ENCODE data around the gene BTBD17.

Gene BTBD17

DNA sequence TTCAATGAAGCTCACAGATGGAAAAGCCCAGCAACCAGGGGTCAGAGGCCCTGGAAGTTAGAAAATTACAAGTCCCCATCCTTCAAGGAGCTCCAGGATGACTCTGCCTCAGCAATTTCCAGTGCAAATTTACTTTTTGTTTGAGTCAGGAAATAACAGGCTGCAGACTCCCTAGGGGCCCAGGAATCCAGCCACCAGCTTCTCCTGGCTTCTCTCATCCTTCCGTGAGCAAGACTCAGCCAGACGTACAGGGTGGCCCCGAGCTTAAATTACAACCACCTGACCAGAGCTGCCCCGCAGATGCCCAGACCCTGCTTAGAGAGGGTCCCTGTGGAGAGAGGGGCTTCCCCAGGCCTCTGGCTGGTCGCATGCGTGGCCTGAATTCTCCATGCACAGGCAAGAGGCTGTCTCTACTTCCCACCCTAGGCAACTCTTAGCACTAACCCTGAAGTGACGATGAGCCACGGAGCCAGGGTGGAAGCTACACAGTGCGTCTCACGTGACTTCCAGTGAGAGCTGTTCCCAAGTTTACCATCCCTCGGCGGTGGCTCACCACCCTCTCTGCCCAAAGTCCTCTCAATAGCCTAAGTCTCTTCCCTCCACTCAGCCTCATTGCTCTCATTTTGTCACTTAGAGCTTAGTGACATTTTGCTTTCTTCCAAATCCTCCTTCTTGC, 32.7 kb upstream of the BTBD17 start:
- no peak for DNase-seq
- Mint-ChIP-seq H3K27me3 (peaks cover 10 to 14% of the 10 kb centered on the region in 2 donors), H3K4me1 (ENCODE audit: low read depth in 2 of 2) (peaks cover 0 to 2% of the 10 kb centered on the region in 2 donors), H3K4me3 (no peak overlapping the region), H3K27ac (no peak overlapping the region), H3K9me3 (no peaks in the 10 kb centered on the region), H3K36me3 (ENCODE audit: insufficient read depth) (no peaks in the 10 kb centered on the region)
- no peak for ATAC-seq (replicated peaks)

DNA sequence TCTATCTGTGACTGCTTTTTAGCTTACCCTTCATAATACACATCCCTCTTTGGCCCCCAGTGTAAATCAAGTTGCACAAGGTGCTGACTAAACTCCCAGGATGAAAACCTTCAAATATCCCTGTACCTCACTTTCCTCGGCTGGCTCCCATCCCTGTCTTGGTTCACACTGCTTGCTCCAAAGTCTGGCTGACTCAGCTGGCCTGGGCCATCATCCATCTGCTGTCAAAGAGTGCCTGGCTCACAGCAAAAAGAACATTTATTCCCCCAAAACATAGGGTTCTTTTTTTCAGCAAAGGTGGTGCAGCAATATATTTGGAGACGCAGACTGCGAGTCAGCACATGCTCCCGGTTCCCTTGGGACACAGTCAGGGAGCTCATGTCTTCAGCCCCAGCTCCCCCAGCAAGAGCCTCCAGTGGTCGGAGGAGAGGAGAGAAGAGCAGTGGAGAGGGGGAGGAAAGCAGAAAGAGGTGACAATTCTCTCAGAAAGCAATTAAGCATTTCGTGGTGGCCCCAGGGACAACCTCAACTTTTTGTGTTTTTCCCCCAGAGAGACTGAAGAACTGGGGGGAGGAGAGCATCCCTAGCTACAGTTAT, 31.8 kb upstream of the BTBD17 start:
- H3K27me3 Mint-ChIP-seq, result peaks cover 10 to 14% of the 10 kb centered on the region in 2 donors
- H3K9me3 Mint-ChIP-seq, result no peaks in the 10 kb centered on the region
- DNase-seq, result no peak
- H3K4me3 Mint-ChIP-seq, result no peak overlapping the region
- no peak overlapping the region for H3K27ac Mint-ChIP-seq
- H3K4me1 Mint-ChIP-seq (ENCODE audit: low read depth in 2 of 2), result peaks cover 0 to 2% of the 10 kb centered on the region in 2 donors
- H3K36me3 Mint-ChIP-seq (ENCODE audit: insufficient read depth), result no peaks in the 10 kb centered on the region
- no peak for ATAC-seq (replicated peaks)

DNA sequence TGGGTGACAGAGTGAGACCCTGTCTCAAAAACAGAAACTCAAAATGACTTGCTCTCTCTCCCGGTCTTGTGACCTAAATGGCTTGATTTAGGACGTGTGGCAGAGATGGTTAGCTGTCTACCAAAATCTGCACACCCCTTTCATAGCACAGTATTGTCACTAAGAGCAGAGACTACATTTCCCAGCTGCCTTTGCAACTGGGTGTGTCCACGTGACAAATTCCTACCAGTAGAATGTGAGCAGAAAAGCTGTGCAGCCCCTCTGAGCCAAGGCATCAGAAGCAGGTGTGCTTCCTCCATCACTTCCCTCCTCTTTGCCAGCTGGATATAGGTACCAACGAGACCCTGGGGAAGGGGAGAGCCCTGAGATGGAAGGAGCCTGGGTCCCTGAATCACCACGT, 31.2 kb upstream of the BTBD17 start:
- ATAC-seq (replicated peaks), result no peak
- H3K27ac Mint-ChIP-seq, result no peak overlapping the region
- H3K4me1 Mint-ChIP-seq (ENCODE audit: low read depth in 2 of 2), result peaks cover 0 to 2% of the 10 kb centered on the region in 2 donors
- no peaks in the 10 kb centered on the region for H3K36me3 Mint-ChIP-seq (ENCODE audit: insufficient read depth)
- H3K9me3 Mint-ChIP-seq, result no peaks in the 10 kb centered on the region
- DNase-seq, result no peak
- H3K4me3 Mint-ChIP-seq, result no peak overlapping the region
- H3K27me3 Mint-ChIP-seq, result peaks cover 10 to 14% of the 10 kb centered on the region in 2 donors

DNA sequence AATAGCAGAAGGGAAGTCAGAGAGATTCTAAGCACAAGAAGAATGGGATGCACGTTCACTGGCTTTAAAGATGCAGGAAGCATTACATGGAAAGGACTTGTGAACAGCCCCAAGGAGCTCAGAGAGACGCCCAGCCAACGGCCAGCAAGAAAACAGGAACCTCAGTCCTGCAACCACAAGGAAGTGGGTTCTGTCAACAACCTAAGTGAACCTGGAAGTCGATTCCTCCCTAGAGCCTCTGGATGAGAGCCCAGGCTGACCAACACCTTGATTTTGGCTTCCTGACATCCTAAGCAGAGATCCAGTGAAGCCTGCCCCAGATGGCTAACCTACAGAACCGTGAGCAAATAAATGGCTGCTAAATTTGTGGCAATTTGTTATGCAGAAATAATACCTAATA, 30.1 kb upstream of the BTBD17 start:
- Mint-ChIP-seq H3K27ac (no peak overlapping the region), H3K4me1 (ENCODE audit: low read depth in 2 of 2) (peaks cover 0 to 2% of the 10 kb centered on the region in 2 donors), H3K27me3 (peaks cover 10 to 14% of the 10 kb centered on the region in 2 donors), H3K36me3 (ENCODE audit: insufficient read depth) (no peaks in the 10 kb centered on the region), H3K4me3 (no peak overlapping the region), H3K9me3 (no peaks in the 10 kb centered on the region)
- no peak for ATAC-seq (replicated peaks)
- DNase-seq, result no peak

DNA sequence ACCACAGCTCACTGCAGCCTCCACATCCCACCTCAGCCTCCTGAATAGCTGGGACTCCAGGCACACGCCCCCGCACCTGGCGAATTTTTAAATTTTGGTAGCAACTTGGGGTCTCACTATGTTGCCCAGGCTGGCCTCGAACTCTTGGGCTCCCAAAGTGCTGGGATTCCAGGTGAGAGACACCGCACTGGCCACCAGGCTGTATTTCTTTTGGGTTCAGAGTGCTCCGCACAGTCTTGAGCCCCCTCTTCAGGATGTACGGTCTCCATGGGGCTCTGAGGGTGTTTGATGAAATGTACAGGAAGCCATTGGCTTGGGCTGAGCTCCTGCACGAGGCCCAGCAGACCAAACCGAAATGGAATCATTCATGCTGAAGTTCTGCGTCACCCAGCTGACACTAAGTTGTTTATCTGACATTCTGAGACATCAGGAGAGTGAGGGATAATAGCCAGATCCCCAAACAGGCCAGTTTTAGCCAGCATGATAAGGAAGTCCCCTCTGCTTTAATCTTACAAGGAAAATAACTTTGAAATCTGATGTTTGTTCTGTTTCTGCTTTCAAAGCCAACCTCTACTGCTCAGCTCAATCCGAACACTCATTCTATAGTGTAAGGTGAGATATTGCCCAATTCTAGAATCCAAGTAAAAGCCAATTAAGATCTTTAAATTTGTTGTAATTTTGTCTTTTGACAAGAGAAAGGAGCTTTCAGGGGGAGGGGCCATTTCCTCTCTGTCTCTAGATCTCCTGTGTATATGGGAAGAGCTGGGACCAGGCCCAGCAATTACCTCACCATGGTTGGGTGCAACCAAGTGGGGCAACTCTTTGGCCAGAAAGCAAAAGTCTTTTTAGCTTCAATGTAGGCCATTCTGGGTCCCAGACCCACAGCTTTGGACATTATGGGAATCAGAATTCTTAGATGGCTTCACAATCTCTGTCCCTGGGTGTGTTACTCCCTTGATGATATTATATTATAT, 29.3 kb upstream of the BTBD17 start:
- DNase-seq (no peak), ATAC-seq (replicated peaks) (no peak)
- Mint-ChIP-seq H3K4me1 (ENCODE audit: low read depth in 2 of 2) (peaks cover 0 to 2% of the 10 kb centered on the region in 2 donors), H3K27ac (no peak overlapping the region), H3K4me3 (no peak overlapping the region), H3K36me3 (ENCODE audit: insufficient read depth) (no peaks in the 10 kb centered on the region), H3K9me3 (no peaks in the 10 kb centered on the region), H3K27me3 (peaks cover 10 to 14% of the 10 kb centered on the region in 2 donors)

DNA sequence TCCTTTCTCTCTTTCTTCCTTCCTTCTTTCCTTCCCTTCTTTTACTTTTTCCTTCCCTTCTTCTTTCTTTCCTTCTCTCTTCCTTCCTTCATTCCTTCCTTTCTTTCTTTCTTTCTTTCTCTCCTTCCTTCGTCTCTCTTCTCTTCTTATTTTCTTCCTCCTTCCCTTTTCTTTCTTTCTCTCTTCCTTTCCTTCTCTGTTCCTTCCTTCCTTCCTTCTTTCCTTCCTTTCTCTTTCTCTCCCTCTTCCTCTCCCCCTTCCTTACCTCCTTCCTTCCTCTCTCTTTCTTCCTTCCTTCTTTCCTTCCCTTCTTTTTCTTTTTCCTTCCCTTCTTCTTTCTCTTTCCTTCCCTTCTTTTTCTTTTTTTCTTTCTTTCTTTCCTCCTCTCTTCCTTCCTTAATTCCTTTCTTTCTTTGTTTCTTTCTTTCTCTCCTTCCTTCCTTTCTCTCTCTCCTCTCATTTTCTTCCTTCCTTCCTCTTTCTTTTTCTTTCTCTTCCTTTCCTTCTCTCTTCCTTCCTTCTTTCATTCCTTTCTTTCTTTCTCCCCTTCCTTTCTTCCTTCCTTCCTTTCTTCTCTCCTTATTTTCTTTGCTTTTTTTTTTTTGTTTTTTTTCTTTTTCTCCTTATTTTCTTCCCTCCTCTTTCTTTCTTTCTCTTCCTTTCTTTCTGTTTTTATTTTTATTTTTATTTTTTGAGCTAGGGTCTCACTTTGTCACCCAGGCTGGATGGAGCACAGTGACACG, 28.4 kb upstream of the BTBD17 start:
- H3K9me3 Mint-ChIP-seq, result no peaks in the 10 kb centered on the region
- H3K27ac Mint-ChIP-seq, result peak overlapping the region in 1 of 2 donors; percentile 88
- ATAC-seq (replicated peaks), result no peak
- peaks cover 2 to 8% of the 10 kb centered on the region in 2 donors for H3K27me3 Mint-ChIP-seq
- no peaks in the 10 kb centered on the region for H3K36me3 Mint-ChIP-seq (ENCODE audit: insufficient read depth)
- no peak overlapping the region for H3K4me3 Mint-ChIP-seq
- H3K4me1 Mint-ChIP-seq (ENCODE audit: low read depth in 2 of 2), result peaks cover 0 to 2% of the 10 kb centered on the region in 2 donors
- no peak for DNase-seq

DNA sequence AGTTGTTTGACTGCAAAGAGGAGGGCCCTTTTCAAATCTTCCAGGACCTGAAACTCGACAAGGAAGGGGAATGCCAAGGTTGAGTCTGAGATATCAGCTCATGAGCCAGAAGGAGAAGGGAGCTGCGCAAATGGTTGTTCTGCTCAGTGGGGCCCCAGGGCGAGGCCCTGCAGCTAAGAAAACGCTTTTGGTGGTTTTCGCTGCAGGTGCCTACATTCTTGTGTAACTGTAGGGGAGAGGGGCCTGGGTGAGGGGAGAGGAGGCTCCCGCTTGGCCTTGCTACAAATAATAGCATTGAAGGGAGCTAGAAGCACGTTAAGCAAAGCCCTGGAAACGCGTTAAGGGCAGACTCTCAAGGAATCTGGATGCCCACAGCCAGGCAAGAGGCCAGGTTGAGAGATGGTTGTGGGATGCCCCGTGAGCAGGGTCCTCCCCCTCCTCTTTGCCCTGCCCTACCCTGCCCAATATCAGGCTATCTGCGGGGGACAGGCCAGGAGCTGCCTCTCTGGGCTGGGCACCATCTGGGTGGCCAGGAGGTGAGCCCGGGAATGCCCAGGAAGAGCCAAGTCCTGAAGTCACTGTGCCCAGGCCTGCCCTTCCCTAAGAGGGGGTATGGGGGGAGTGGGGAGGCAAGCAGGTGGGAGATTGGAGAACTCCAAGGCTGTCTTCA, 27.6 kb upstream of the BTBD17 start:
- Mint-ChIP-seq H3K27ac (no peak overlapping the region), H3K27me3 (peaks cover 0 to 8% of the 10 kb centered on the region in 2 donors), H3K9me3 (no peaks in the 10 kb centered on the region), H3K4me1 (ENCODE audit: low read depth in 2 of 2) (peaks cover 0 to 2% of the 10 kb centered on the region in 2 donors), H3K4me3 (no peak overlapping the region), H3K36me3 (ENCODE audit: insufficient read depth) (no peaks in the 10 kb centered on the region)
- ATAC-seq (replicated peaks), result no peak
- DNase-seq, result no peak

DNA sequence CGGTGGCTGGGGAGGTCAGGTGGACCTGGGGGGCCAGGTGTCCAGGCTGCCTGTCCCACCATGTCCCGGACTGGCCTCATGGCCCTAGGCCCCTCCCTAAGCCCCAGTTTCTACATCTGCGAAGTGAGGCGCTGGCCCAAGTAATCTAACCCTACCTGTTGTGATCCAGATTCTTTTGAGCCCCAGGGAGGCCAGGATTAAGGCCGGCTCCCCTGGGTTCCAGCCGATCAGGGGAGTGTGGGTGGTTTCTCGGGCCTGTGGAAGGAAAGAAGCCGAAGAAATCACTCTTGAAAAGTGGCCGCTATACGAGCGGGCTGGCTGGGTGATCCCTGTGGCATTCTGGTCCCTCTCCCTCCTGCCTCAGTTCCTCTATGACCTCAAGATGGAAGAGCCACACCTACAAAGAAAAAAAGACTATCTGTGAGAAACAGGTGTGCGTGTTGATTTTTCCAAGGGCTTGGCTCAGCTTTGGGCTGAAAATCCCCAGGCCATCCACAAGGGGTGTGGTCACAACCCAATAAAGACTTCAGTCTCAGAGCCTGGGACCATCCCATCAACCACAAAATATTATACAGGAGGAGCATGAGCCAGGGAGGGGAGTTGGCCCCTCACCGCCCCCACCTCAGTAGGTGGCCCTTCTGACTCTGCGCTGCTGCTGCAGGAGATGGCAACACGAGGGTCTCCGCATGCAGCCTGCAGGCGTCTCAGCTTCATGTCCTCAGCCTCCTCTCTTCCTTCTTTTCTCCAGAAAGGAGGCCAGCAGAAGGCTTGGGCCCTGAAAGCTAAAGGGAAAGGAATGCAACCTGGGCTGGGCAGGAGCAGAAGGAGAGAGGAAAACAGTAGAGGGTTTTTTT, 25.9 kb upstream of the BTBD17 start:
- no peaks in the 10 kb centered on the region for H3K9me3 Mint-ChIP-seq
- ATAC-seq (replicated peaks) (no peak), DNase-seq (no peak)
- peaks cover 0 to 2% of the 10 kb centered on the region in 2 donors for H3K4me1 Mint-ChIP-seq (ENCODE audit: low read depth in 2 of 2)
- H3K4me3 Mint-ChIP-seq, result no peak overlapping the region
- peaks cover 0 to 8% of the 10 kb centered on the region in 2 donors for H3K27me3 Mint-ChIP-seq
- no peak overlapping the region for H3K27ac Mint-ChIP-seq
- no peaks in the 10 kb centered on the region for H3K36me3 Mint-ChIP-seq (ENCODE audit: insufficient read depth)

DNA sequence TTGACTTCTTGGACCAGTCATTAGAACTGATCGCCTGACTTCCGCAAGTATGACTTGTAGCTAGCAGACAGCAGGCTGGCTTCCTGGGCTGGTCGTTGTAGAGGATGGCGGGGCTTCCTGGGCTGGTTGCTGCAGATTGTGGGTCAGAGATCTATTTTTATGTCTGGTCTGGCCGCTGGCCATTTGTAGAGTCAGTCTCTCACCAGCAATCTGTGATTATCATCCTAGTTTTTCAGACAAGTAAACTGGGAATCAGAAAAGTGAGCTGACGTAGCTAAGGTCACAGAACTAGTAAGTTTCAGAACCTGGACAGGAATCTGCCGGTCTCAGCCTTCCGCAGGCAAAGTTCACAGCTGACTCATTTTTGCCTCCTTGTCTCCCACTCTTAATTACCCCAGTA, 24.7 kb upstream of the BTBD17 start:
- no peaks in the 10 kb centered on the region for H3K4me1 Mint-ChIP-seq (ENCODE audit: low read depth in 2 of 2)
- ATAC-seq (replicated peaks) (no peak), DNase-seq (no peak)
- no peak overlapping the region for H3K4me3 Mint-ChIP-seq
- H3K9me3 Mint-ChIP-seq, result no peaks in the 10 kb centered on the region
- peaks cover 0 to 8% of the 10 kb centered on the region in 2 donors for H3K27me3 Mint-ChIP-seq
- H3K36me3 Mint-ChIP-seq (ENCODE audit: insufficient read depth), result peaks cover 2% of the 10 kb centered on the region
- H3K27ac Mint-ChIP-seq, result no peak overlapping the region

DNA sequence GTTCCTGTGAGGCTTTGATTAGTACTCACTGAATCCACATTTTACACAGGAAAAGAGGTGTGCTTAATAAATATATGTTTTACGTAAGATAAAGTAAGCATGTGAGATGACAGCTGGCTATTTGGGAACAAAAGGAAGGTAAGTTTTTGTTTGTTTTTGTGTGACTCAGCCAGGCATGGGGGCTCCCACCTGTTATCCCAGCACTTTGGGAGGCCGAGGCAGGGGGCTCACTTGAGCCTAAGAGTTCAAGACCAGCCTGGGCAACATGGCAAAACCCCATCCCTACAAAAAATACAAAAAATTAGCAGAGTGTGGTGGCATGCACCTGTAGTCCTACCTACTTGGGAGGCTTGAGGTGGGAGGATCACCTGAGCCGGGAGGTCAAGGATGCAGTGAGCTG, 23.5 kb upstream of the BTBD17 start:
- Mint-ChIP-seq H3K36me3 (ENCODE audit: insufficient read depth) (peaks cover 2% of the 10 kb centered on the region), H3K4me3 (no peak overlapping the region), H3K9me3 (no peaks in the 10 kb centered on the region), H3K27me3 (peaks cover 0 to 6% of the 10 kb centered on the region in 2 donors), H3K4me1 (ENCODE audit: low read depth in 2 of 2) (peaks cover 4 to 7% of the 10 kb centered on the region in 2 donors), H3K27ac (no peak overlapping the region)
- ATAC-seq (replicated peaks) (no peak), DNase-seq (no peak)

DNA sequence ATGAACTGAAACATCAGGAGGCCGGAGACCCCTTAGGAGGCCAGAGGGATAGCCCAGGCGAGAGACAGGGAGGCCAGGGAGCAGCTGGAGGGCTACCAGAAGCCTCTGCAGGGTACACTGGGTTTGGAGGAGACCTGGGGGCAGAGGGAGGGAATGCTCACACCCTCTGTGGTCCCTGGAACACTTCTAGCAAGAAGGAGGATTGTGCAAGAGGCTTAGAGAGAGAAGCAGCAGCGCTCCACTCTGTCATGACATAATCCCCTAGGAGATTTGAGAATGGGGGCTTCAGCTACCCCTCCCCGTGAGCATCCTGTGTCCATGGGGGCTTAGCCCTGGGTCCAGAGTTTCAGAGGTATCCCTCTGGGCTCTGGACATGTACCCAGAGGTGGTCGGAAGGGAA, 21.5 kb upstream of the BTBD17 start:
- peaks cover 2% of the 10 kb centered on the region for H3K36me3 Mint-ChIP-seq (ENCODE audit: insufficient read depth)
- DNase-seq (no peak), ATAC-seq (replicated peaks) (no peak)
- no peaks in the 10 kb centered on the region for H3K9me3 Mint-ChIP-seq
- no peaks in the 10 kb centered on the region for H3K27me3 Mint-ChIP-seq
- H3K27ac Mint-ChIP-seq, result peak overlapping the region in 1 of 2 donors; percentile 6
- peaks cover 6 to 19% of the 10 kb centered on the region in 2 donors for H3K4me1 Mint-ChIP-seq (ENCODE audit: low read depth in 2 of 2)
- no peak overlapping the region for H3K4me3 Mint-ChIP-seq
